Fibroblast of villous mesenchyme (primary cell): ENCODE measurements around the gene STK25. TPM values are rescaled to one million over a fixed set of nuclear protein-coding genes. Genes with fewer than 3 reads are reported as not detected.

ENCODE experiments used
- DNase-seq: peaks from one replicate; pipeline ENCODE4 v3.0.0-alpha.2; 2010; ENCODE audit warnings: low read depth
- H3K4me3 ChIP-seq: 2 replicates; pipeline ENCODE4 v1.5.1; 2011; ENCODE audit warnings: low read depth, mild to moderate bottlenecking, low read length
- CTCF ChIP-seq: IDR thresholded peaks from 2 replicates; pipeline ENCODE4 v1.5.1; 2012; ENCODE audit warnings: low read depth, mild to moderate bottlenecking, low read length; ENCODE audit not compliant: insufficient read depth
- total RNA-seq: library from RNA; depleted of rRNA; stranded (reverse); fragments of >200 nt; gene quantifications from 2 replicates; pipeline ENCODE4 v1.2.3, GENCODE V29; 2012

Gene STK25
- total RNA-seq, 1 donor: 245 TPM

- no peak overlapping the region for H3K4me3 ChIP-seq
- TF ChIP-seq CTCF: no peak
- DNase-seq: no peak
Observed at GRCh38 chr2:241482126-241482955, 26.0 kb downstream of the STK25 start.

- TF ChIP-seq CTCF: no peak
- H3K4me3 ChIP-seq: no peak overlapping the region
- DNase-seq: no peak
Observed at GRCh38 chr2:241481687-241482086, 26.7 kb downstream of the STK25 start.

GRCh38 chr2:241479026-241479898 is 29.1 kb downstream of the STK25 start:
- no peak for TF ChIP-seq CTCF

GRCh38 chr2:241478166-241478565 is 30.2 kb downstream of the STK25 start:
- H3K4me3 ChIP-seq: no peak overlapping the region
- no peak for TF ChIP-seq CTCF
- no peak for DNase-seq

More at GRCh38 chr2:241479026-241479898, 29.1 kb downstream of the STK25 start:
- no peak for DNase-seq
- H3K4me3 ChIP-seq: no peak overlapping the region

- no peak for TF ChIP-seq CTCF
- no peak for DNase-seq
- no peak overlapping the region for H3K4me3 ChIP-seq
Observed at GRCh38 chr2:241475267-241475666, 33.1 kb downstream of the STK25 start.

- DNase-seq: no peak
- H3K4me3 ChIP-seq: no peak overlapping the region
- TF ChIP-seq CTCF: no peak
Observed at GRCh38 chr2:241473399-241473798, 35.0 kb downstream of the STK25 start.
